Measurements from ENCODE around the gene SFN.

- TF ChIP-seq GATA3 (IDR thresholded peaks at IDR 0.05; ENCODE audit: low read depth, low read length) (no peak), GATA2 (IDR thresholded peaks at IDR 0.05; ENCODE audit: low read depth, low read length) (no peak)
These were observed 6.1 kb upstream of the SFN start for GRCh38 chr1:26856604-26857469.

All from SH-SY5Y (cell line).